ENCODE results near the gene CX3CL1. TPM values are rescaled to one million over a fixed set of nuclear protein-coding genes. Genes with fewer than 3 reads are reported as not detected.

The CX3CL1 gene
- total and polyA plus RNA-seq, 5 donors from 2014 or later = 0.15 TPM; not detected in 4

DNA sequence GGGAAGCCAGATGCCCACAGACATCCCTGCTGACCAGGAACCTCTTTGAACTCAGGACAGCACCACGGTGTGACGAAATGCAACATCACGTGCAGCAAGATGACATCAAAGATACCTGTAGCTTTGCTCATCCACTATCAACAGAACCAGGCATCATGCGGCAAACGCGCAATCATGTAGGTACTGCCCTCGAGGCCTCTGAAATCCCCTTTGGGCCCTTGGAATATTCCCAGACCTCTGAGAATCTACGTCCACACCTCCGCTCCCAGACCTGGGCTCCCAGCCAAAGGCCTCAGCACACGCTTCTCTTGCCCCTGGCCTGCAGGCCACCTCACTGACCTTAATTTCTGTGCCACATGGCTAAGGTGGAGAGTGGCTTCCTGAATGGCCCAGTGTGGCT lies 7.3 kb downstream of the CX3CL1 start:
- DNase-seq (no peak), ATAC-seq (ENCODE audit: low read depth in 2 of 2) (no peak)
- no peaks in the 10 kb centered on the region for H3K27me3 ChIP-seq (ENCODE audit: control insufficient read depth, insufficient read depth, low read length)
- H3K27ac ChIP-seq (ENCODE audit: insufficient read depth, low read length, poor library complexity, severe bottlenecking) = no peak overlapping the region
- no peaks in the 10 kb centered on the region for H3K4me1 ChIP-seq (ENCODE audit: control insufficient read depth, insufficient read depth, low read length, poor library complexity, severe bottlenecking)
- no peaks in the 10 kb centered on the region for H3K36me3 ChIP-seq (ENCODE audit: control insufficient read depth, insufficient read depth, low read length)
- peaks cover 0 to 7% (median under 1%) of the 10 kb centered on the region in 4 donors for H3K4me1 Mint-ChIP-seq
- H3K9me3 Mint-ChIP-seq = no peaks in the 10 kb centered on the region
- H3K27me3 Mint-ChIP-seq = no peaks in the 10 kb centered on the region
- H3K27ac Mint-ChIP-seq = no peak overlapping the region
- H3K4me3 ChIP-seq (ENCODE audit: low read depth, low read length) = no peak overlapping the region
- no peak overlapping the region for H3K4me3 Mint-ChIP-seq
- no peaks in the 10 kb centered on the region for H3K36me3 Mint-ChIP-seq
- no peaks in the 10 kb centered on the region for H3K9me3 ChIP-seq (ENCODE audit: control insufficient read depth in 2 of 2, low read length in 2 of 2)

DNA sequence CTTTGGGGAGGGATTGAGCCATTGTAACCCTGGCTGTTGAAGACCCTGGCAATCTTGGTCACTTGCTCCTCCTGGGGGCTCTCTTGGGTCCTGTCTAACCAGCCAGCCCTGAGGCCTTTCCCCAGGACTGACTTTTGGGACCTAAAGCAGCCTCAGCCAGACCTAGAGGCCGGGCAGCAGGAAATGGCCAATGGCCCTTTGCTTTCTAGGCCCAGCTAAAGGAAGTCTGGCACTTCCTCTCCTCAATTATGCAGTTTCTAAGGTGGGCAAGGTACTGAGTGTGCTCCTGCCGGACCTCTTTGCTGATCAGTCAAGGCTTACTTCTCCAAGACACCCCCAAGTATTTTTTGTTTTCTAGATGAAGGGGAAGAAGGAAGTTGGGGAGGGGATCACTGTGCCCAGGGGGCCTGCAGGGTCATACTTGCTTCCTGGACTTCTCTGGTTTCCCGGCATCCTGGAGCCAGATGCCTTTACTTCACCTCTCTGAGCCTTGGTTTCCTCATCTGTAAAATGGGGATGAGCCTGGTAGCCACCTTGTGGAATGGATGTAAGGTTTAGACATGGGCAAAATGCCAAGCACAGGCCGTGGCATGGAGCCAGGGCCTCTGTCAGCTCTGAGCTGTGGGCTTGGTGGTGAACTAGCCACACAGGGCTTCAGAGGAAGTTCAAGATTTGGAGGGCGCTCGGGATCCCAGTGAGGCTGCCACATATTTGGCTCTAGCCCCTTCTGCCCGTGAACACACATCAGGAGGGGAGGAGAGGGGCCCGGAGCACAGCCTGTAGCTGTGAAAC lies 8.6 kb downstream of the CX3CL1 start:
- ATAC-seq (ENCODE audit: low read depth in 2 of 2) (no peak), DNase-seq (no peak)
- Mint-ChIP-seq H3K36me3 (no peaks in the 10 kb centered on the region), H3K27me3 (no peaks in the 10 kb centered on the region), H3K27ac (no peak overlapping the region), H3K4me3 (no peak overlapping the region), H3K4me1 (peaks cover 0 to 7% (median under 1%) of the 10 kb centered on the region in 4 donors), H3K9me3 (no peaks in the 10 kb centered on the region)
- Histone ChIP-seq H3K27me3 (ENCODE audit: control insufficient read depth, insufficient read depth, low read length) (no peaks in the 10 kb centered on the region), H3K9me3 (ENCODE audit: control insufficient read depth in 2 of 2, low read length in 2 of 2) (no peaks in the 10 kb centered on the region), H3K27ac (ENCODE audit: insufficient read depth, low read length, poor library complexity, severe bottlenecking) (no peak overlapping the region), H3K4me3 (ENCODE audit: low read depth, low read length) (no peak overlapping the region), H3K4me1 (ENCODE audit: control insufficient read depth, insufficient read depth, low read length, poor library complexity, severe bottlenecking) (no peaks in the 10 kb centered on the region), H3K36me3 (ENCODE audit: control insufficient read depth, insufficient read depth, low read length) (no peaks in the 10 kb centered on the region)

DNA sequence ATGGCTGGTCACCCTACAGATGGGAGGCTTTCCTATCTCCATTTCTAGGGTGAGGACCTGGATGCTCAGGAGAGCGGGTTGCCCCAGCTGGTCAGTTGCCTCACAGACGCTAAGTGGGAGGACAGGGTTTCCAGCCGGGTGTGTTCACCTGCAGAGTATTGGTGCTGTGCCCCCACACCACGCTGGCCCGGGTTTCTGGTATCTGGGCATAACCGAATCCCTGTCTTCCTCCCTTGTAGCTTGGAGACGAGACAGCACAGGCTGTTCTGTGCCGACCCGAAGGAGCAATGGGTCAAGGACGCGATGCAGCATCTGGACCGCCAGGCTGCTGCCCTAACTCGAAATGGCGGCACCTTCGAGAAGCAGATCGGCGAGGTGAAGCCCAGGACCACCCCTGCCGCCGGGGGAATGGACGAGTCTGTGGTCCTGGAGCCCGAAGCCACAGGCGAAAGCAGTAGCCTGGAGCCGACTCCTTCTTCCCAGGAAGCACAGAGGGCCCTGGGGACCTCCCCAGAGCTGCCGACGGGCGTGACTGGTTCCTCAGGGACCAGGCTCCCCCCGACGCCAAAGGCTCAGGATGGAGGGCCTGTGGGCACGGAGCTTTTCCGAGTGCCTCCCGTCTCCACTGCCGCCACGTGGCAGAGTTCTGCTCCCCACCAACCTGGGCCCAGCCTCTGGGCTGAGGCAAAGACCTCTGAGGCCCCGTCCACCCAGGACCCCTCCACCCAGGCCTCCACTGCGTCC lies 9.7 kb downstream of the CX3CL1 start:
- peaks cover 0 to 7% (median under 1%) of the 10 kb centered on the region in 4 donors for H3K4me1 Mint-ChIP-seq
- H3K9me3 Mint-ChIP-seq = no peaks in the 10 kb centered on the region
- no peak overlapping the region for H3K27ac Mint-ChIP-seq
- no peak overlapping the region for H3K4me3 ChIP-seq (ENCODE audit: low read depth, low read length)
- no peak for ATAC-seq (ENCODE audit: low read depth in 2 of 2)
- H3K9me3 ChIP-seq (ENCODE audit: control insufficient read depth in 2 of 2, low read length in 2 of 2) = no peaks in the 10 kb centered on the region
- H3K27ac ChIP-seq (ENCODE audit: insufficient read depth, low read length, poor library complexity, severe bottlenecking) = no peak overlapping the region
- no peak for DNase-seq
- no peaks in the 10 kb centered on the region for H3K27me3 ChIP-seq (ENCODE audit: control insufficient read depth, insufficient read depth, low read length)
- no peaks in the 10 kb centered on the region for H3K36me3 Mint-ChIP-seq
- no peak overlapping the region for H3K4me3 Mint-ChIP-seq
- no peaks in the 10 kb centered on the region for H3K36me3 ChIP-seq (ENCODE audit: control insufficient read depth, insufficient read depth, low read length)
- H3K4me1 ChIP-seq (ENCODE audit: control insufficient read depth, insufficient read depth, low read length, poor library complexity, severe bottlenecking) = no peaks in the 10 kb centered on the region
- H3K27me3 Mint-ChIP-seq = no peaks in the 10 kb centered on the region

DNA sequence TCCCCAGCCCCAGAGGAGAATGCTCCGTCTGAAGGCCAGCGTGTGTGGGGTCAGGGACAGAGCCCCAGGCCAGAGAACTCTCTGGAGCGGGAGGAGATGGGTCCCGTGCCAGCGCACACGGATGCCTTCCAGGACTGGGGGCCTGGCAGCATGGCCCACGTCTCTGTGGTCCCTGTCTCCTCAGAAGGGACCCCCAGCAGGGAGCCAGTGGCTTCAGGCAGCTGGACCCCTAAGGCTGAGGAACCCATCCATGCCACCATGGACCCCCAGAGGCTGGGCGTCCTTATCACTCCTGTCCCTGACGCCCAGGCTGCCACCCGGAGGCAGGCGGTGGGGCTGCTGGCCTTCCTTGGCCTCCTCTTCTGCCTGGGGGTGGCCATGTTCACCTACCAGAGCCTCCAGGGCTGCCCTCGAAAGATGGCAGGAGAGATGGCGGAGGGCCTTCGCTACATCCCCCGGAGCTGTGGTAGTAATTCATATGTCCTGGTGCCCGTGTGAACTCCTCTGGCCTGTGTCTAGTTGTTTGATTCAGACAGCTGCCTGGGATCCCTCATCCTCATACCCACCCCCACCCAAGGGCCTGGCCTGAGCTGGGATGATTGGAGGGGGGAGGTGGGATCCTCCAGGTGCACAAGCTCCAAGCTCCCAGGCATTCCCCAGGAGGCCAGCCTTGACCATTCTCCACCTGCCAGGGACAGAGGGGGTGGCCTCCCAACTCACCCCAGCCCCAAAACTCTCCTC lies 10.4 kb downstream of the CX3CL1 start:
- H3K27ac ChIP-seq (ENCODE audit: insufficient read depth, low read length, poor library complexity, severe bottlenecking) = no peak overlapping the region
- no peaks in the 10 kb centered on the region for H3K9me3 Mint-ChIP-seq
- no peak for ATAC-seq (ENCODE audit: low read depth in 2 of 2)
- H3K36me3 ChIP-seq (ENCODE audit: control insufficient read depth, insufficient read depth, low read length) = no peaks in the 10 kb centered on the region
- no peak for DNase-seq
- H3K4me3 ChIP-seq (ENCODE audit: low read depth, low read length) = no peak overlapping the region
- peaks cover 0 to 3% (median under 1%) of the 10 kb centered on the region in 4 donors for H3K4me1 Mint-ChIP-seq
- H3K27ac Mint-ChIP-seq = peak overlapping the region in 1 of 3 donors; percentile 46
- no peaks in the 10 kb centered on the region for H3K4me1 ChIP-seq (ENCODE audit: control insufficient read depth, insufficient read depth, low read length, poor library complexity, severe bottlenecking)
- no peaks in the 10 kb centered on the region for H3K36me3 Mint-ChIP-seq
- no peaks in the 10 kb centered on the region for H3K9me3 ChIP-seq (ENCODE audit: control insufficient read depth in 2 of 2, low read length in 2 of 2)
- no peaks in the 10 kb centered on the region for H3K27me3 Mint-ChIP-seq
- no peaks in the 10 kb centered on the region for H3K27me3 ChIP-seq (ENCODE audit: control insufficient read depth, insufficient read depth, low read length)
- H3K4me3 Mint-ChIP-seq = no peak overlapping the region

DNA sequence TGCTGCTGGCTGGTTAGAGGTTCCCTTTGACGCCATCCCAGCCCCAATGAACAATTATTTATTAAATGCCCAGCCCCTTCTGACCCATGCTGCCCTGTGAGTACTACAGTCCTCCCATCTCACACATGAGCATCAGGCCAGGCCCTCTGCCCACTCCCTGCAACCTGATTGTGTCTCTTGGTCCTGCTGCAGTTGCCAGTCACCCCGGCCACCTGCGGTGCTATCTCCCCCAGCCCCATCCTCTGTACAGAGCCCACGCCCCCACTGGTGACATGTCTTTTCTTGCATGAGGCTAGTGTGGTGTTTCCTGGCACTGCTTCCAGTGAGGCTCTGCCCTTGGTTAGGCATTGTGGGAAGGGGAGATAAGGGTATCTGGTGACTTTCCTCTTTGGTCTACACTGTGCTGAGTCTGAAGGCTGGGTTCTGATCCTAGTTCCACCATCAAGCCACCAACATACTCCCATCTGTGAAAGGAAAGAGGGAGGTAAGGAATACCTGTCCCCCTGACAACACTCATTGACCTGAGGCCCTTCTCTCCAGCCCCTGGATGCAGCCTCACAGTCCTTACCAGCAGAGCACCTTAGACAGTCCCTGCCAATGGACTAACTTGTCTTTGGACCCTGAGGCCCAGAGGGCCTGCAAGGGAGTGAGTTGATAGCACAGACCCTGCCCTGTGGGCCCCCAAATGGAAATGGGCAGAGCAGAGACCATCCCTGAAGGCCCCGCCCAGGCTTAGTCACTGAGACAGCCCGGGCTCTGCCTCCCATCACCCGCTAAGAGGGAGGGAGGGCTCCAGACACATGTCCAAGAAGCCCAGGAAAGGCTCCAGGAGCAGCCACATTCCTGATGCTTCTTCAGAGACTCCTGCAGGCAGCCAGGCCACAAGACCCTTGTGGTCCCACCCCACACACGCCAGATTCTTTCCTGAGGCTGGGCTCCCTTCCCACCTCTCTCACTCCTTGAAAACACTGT lies 11.3 kb downstream of the CX3CL1 start:
- Mint-ChIP-seq H3K4me3 (no peak overlapping the region), H3K9me3 (no peaks in the 10 kb centered on the region), H3K36me3 (no peaks in the 10 kb centered on the region), H3K27me3 (no peaks in the 10 kb centered on the region), H3K4me1 (peaks cover 0 to 2% (median 0%) of the 10 kb centered on the region in 4 donors), H3K27ac (peak overlapping the region in 1 of 3 donors; percentile 46)
- DNase-seq = no peak
- H3K36me3 ChIP-seq (ENCODE audit: control insufficient read depth, insufficient read depth, low read length) = no peaks in the 10 kb centered on the region
- no peak overlapping the region for H3K4me3 ChIP-seq (ENCODE audit: low read depth, low read length)
- no peak for ATAC-seq (ENCODE audit: low read depth in 2 of 2)
- H3K4me1 ChIP-seq (ENCODE audit: control insufficient read depth, insufficient read depth, low read length, poor library complexity, severe bottlenecking) = no peaks in the 10 kb centered on the region
- no peaks in the 10 kb centered on the region for H3K27me3 ChIP-seq (ENCODE audit: control insufficient read depth, insufficient read depth, low read length)
- no peaks in the 10 kb centered on the region for H3K9me3 ChIP-seq (ENCODE audit: control insufficient read depth in 2 of 2, low read length in 2 of 2)
- no peak overlapping the region for H3K27ac ChIP-seq (ENCODE audit: insufficient read depth, low read length, poor library complexity, severe bottlenecking)

DNA sequence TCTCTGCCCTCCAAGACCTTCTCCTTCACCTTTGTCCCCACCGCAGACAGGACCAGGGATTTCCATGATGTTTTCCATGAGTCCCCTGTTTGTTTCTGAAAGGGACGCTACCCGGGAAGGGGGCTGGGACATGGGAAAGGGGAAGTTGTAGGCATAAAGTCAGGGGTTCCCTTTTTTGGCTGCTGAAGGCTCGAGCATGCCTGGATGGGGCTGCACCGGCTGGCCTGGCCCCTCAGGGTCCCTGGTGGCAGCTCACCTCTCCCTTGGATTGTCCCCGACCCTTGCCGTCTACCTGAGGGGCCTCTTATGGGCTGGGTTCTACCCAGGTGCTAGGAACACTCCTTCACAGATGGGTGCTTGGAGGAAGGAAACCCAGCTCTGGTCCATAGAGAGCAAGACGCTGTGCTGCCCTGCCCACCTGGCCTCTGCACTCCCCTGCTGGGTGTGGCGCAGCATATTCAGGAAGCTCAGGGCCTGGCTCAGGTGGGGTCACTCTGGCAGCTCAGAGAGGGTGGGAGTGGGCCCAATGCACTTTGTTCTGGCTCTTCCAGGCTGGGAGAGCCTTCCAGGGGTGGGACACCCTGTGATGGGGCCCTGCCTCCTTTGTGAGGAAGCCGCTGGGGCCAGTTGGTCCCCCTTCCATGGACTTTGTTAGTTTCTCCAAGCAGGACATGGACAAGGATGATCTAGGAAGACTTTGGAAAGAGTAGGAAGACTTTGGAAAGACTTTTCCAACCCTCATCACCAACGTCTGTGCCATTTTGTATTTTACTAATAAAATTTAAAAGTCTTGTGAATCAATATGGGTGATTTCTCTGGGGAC lies 12.2 kb downstream of the CX3CL1 start:
- Histone ChIP-seq H3K27ac (ENCODE audit: insufficient read depth, low read length, poor library complexity, severe bottlenecking) (no peak overlapping the region), H3K4me3 (ENCODE audit: low read depth, low read length) (no peak overlapping the region), H3K27me3 (ENCODE audit: control insufficient read depth, insufficient read depth, low read length) (no peaks in the 10 kb centered on the region), H3K36me3 (ENCODE audit: control insufficient read depth, insufficient read depth, low read length) (no peaks in the 10 kb centered on the region), H3K4me1 (ENCODE audit: control insufficient read depth, insufficient read depth, low read length, poor library complexity, severe bottlenecking) (no peaks in the 10 kb centered on the region), H3K9me3 (ENCODE audit: control insufficient read depth in 2 of 2, low read length in 2 of 2) (no peaks in the 10 kb centered on the region)
- no peak for DNase-seq
- ATAC-seq (ENCODE audit: low read depth in 2 of 2) = peak in 1 of 2 donors; percentile 22
- Mint-ChIP-seq H3K4me3 (no peak overlapping the region), H3K27me3 (no peaks in the 10 kb centered on the region), H3K27ac (no peak overlapping the region), H3K36me3 (no peaks in the 10 kb centered on the region), H3K9me3 (no peaks in the 10 kb centered on the region), H3K4me1 (peaks cover 0 to 2% (median 0%) of the 10 kb centered on the region in 4 donors)

All from CD4-positive, CD25-positive, alpha-beta regulatory T cell (primary cell).